WTC11 (cell line): ENCODE data around the gene GGNBP2. TPM values are rescaled to one million over a fixed set of nuclear protein-coding genes. Genes with fewer than 3 reads are reported as not detected.
A peak's percentile ranks its signal among the peaks of the same experiment; 100 is the strongest.

Source experiments
- ATAC-seq: fragments of 200-7000 bp; cut with Tn5 transposase; 2 replicates; pipeline ENCODE4 v1.10.0; 2021; ENCODE audit warnings: mild to moderate bottlenecking, moderate library complexity
- CTCF ChIA-PET: fragments of 300-600 bp; sonication (Branson Sonifier 250); formaldehyde crosslinking; loops from one replicate; lab custom pipeline; 2021; ENCODE audit warnings: antibody characterized with exemption; lab: Charles Lee
- POLR2A ChIA-PET: fragments of 350-600 bp; sonication (Branson Sonifier 250); formaldehyde crosslinking; loops from one replicate; lab custom pipeline; 2021; ENCODE audit warnings: antibody characterized with exemption; lab: Charles Lee
- DNase-seq: peaks from one replicate; pipeline ENCODE4 v3.0.0; 2021; ENCODE audit warnings: low spot score
- H3K27ac Mint-ChIP-seq: 2 replicates; pipeline ENCODE4 v1.8.0; 2021; ENCODE audit warnings: mixed read lengths
- H3K27me3 Mint-ChIP-seq: 2 replicates; pipeline ENCODE4 v1.8.0; 2021; ENCODE audit warnings: low read depth, mild to moderate bottlenecking, moderate library complexity, mixed read lengths
- H3K36me3 Mint-ChIP-seq: 2 replicates; pipeline ENCODE4 v1.8.0; 2021; ENCODE audit warnings: mixed read lengths
- H3K4me1 Mint-ChIP-seq: 2 replicates; pipeline ENCODE4 v1.8.0; 2022; ENCODE audit warnings: mixed read lengths
- H3K4me3 Mint-ChIP-seq: 2 replicates; pipeline ENCODE4 v1.8.0; 2021; ENCODE audit warnings: mild to moderate bottlenecking, moderate library complexity, mixed read lengths
- H3K9me3 Mint-ChIP-seq: 2 replicates; pipeline ENCODE4 v1.8.0; 2021; ENCODE audit warnings: mixed read lengths
- ATF3 ChIP-seq: sonication (generic); formaldehyde crosslinking; conservative IDR thresholded peaks from 2 replicates; pipeline ENCODE4 v1.8.1; 2022; ENCODE audit warnings: mild to moderate bottlenecking, missing genetic modification reagents
- CTCF ChIP-seq: fragments of 200-600 bp; IDR thresholded peaks from 2 replicates; pipeline ENCODE4 v1.8.0; 2022; ENCODE audit warnings: antibody characterized with exemption
- E2F5 ChIP-seq: sonication (generic); formaldehyde crosslinking; IDR thresholded peaks from 2 replicates; pipeline ENCODE4 v1.8.1; 2022; ENCODE audit warnings: mild to moderate bottlenecking, moderate library complexity, missing genetic modification reagents
- ERG ChIP-seq: fragments of 250-450 bp; sonication (Bioruptor Pico); IDR thresholded peaks from 2 replicates; pipeline ENCODE4 v1.8.0; 2021; ENCODE audit warnings: mild to moderate bottlenecking
- ETV6 ChIP-seq: sonication (generic); formaldehyde crosslinking; IDR thresholded peaks from 2 replicates; pipeline ENCODE4 v1.8.1; 2022; ENCODE audit warnings: mild to moderate bottlenecking, missing genetic modification reagents
- HMGXB4 ChIP-seq: sonication (generic); formaldehyde crosslinking; IDR thresholded peaks from 2 replicates; pipeline ENCODE4 v1.8.1; 2023; ENCODE audit warnings: mild to moderate bottlenecking, moderate library complexity, missing genetic modification reagents
- JAZF1 ChIP-seq: fragments of 250-450 bp; sonication (Bioruptor Pico); IDR thresholded peaks from 2 replicates; pipeline ENCODE4 v1.9.0; 2021; ENCODE audit warnings: moderate library complexity, mild to moderate bottlenecking, inconsistent platforms
- MXD4 ChIP-seq: fragments of 250-450 bp; sonication (Bioruptor Pico); IDR thresholded peaks from 2 replicates; pipeline ENCODE4 v1.8.0; 2021; ENCODE audit warnings: mild to moderate bottlenecking, moderate library complexity, borderline replicate concordance
- NR1H2 ChIP-seq: sonication (generic); formaldehyde crosslinking; IDR thresholded peaks from 2 replicates; pipeline ENCODE4 v1.9.0; 2021; ENCODE audit warnings: mild to moderate bottlenecking, moderate library complexity, missing genetic modification reagents
- ZBTB43 ChIP-seq: sonication (generic); formaldehyde crosslinking; IDR thresholded peaks from 2 replicates; pipeline ENCODE4 v1.8.1; 2023; ENCODE audit warnings: mild to moderate bottlenecking, missing genetic modification reagents
- total RNA-seq: library from RNA; stranded (reverse); gene quantifications from 3 replicates; pipeline ENCODE4 v1.2.3, GENCODE V29; 2021
- TF ChIP-seq, protein P1 (sequence below): sonication (generic); formaldehyde crosslinking; conservative IDR thresholded peaks from 2 replicates; pipeline ENCODE4 v1.8.1; 2023; ENCODE audit warnings: mild to moderate bottlenecking, low read depth, missing genetic modification reagents, moderate library complexity
- TF ChIP-seq, protein P2 (sequence below): fragments of 250-450 bp; sonication (Bioruptor Pico); IDR thresholded peaks from 2 replicates; pipeline ENCODE4 v1.9.0; 2021; ENCODE audit warnings: mild to moderate bottlenecking
- TF ChIP-seq, protein P3 (sequence below): sonication (generic); formaldehyde crosslinking; IDR thresholded peaks from 2 replicates; pipeline ENCODE4 v1.8.0; 2022; ENCODE audit warnings: mild to moderate bottlenecking, missing genetic modification reagents
- TF ChIP-seq, protein P4 (sequence below): fragments of 250-450 bp; sonication (Bioruptor Pico); IDR thresholded peaks from 2 replicates; pipeline ENCODE4 v1.9.0; 2021; ENCODE audit warnings: mild to moderate bottlenecking, borderline replicate concordance

The GGNBP2 gene
- total RNA-seq, 1 experiment from 2014 or later, result 49.6 TPM

DNA sequence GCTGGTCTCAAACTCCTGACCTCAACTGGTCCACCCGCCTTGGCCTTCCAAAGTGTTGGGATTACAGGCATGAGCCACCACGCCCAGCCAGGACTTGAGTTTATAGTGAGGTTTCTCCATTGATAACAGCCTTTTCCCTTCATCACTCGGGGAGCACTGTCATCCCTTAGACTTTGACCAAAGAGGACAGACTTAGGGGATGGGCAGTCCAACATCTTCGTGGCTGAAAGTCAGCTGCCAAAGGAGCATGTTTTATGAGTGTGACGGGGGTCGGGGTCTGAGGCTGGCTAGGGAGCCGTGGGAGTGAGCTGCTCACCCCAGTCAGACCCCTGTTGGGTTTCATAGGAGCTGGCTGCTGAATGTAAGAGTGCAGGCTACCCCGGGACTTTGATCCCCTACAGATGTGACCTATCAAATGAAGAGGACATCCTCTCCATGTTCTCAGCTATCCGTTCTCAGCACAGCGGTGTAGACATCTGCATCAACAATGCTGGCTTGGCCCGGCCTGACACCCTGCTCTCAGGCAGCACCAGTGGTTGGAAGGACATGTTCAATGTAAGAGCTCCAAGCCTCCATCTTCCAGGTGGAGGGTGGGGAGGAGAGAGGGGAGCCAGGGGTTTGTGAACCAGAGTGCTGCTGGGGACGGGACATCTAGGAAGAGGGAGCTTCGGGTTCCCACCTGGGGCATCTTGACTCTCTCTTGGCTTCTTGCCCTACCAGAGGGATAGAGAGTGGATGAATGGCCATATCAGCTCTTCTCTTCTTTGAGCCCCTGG, 50.1 kb downstream of the GGNBP2 start:
- Mint-ChIP-seq H3K4me3 (no peak overlapping the region), H3K4me1 (peaks cover 28% of the 10 kb centered on the region), H3K36me3 (peaks cover 11% of the 10 kb centered on the region), H3K27me3 (no peaks in the 10 kb centered on the region), H3K9me3 (no peaks in the 10 kb centered on the region), H3K27ac (peak overlapping the region; percentile 78; the same call in 1 of the 2 replicates)
- no peak for DNase-seq
- TF ChIP-seq, protein P1, sequence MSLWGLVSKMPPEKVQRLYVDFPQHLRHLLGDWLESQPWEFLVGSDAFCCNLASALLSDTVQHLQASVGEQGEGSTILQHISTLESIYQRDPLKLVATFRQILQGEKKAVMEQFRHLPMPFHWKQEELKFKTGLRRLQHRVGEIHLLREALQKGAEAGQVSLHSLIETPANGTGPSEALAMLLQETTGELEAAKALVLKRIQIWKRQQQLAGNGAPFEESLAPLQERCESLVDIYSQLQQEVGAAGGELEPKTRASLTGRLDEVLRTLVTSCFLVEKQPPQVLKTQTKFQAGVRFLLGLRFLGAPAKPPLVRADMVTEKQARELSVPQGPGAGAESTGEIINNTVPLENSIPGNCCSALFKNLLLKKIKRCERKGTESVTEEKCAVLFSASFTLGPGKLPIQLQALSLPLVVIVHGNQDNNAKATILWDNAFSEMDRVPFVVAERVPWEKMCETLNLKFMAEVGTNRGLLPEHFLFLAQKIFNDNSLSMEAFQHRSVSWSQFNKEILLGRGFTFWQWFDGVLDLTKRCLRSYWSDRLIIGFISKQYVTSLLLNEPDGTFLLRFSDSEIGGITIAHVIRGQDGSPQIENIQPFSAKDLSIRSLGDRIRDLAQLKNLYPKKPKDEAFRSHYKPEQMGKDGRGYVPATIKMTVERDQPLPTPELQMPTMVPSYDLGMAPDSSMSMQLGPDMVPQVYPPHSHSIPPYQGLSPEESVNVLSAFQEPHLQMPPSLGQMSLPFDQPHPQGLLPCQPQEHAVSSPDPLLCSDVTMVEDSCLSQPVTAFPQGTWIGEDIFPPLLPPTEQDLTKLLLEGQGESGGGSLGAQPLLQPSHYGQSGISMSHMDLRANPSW, result no peak
- TF ChIP-seq CTCF (no peak), HMGXB4 (no peak), NR1H2 (CRISPR knock-in tag) (no peak), ETV6 (CRISPR knock-in tag) (no peak), JAZF1 (no peak), ZBTB43 (CRISPR knock-in tag) (no peak), MXD4 (no peak), ATF3 (CRISPR knock-in tag) (no peak), ERG (CRISPR knock-in tag) (no peak), E2F5 (CRISPR knock-in tag) (no peak)
- TF ChIP-seq, protein P2, sequence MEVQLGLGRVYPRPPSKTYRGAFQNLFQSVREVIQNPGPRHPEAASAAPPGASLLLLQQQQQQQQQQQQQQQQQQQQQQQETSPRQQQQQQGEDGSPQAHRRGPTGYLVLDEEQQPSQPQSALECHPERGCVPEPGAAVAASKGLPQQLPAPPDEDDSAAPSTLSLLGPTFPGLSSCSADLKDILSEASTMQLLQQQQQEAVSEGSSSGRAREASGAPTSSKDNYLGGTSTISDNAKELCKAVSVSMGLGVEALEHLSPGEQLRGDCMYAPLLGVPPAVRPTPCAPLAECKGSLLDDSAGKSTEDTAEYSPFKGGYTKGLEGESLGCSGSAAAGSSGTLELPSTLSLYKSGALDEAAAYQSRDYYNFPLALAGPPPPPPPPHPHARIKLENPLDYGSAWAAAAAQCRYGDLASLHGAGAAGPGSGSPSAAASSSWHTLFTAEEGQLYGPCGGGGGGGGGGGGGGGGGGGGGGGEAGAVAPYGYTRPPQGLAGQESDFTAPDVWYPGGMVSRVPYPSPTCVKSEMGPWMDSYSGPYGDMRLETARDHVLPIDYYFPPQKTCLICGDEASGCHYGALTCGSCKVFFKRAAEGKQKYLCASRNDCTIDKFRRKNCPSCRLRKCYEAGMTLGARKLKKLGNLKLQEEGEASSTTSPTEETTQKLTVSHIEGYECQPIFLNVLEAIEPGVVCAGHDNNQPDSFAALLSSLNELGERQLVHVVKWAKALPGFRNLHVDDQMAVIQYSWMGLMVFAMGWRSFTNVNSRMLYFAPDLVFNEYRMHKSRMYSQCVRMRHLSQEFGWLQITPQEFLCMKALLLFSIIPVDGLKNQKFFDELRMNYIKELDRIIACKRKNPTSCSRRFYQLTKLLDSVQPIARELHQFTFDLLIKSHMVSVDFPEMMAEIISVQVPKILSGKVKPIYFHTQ (CRISPR knock-in tag), result no peak
- TF ChIP-seq, protein P3, sequence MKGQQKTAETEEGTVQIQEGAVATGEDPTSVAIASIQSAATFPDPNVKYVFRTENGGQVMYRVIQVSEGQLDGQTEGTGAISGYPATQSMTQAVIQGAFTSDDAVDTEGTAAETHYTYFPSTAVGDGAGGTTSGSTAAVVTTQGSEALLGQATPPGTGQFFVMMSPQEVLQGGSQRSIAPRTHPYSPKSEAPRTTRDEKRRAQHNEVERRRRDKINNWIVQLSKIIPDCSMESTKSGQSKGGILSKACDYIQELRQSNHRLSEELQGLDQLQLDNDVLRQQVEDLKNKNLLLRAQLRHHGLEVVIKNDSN, result no peak
- TF ChIP-seq, protein P4, sequence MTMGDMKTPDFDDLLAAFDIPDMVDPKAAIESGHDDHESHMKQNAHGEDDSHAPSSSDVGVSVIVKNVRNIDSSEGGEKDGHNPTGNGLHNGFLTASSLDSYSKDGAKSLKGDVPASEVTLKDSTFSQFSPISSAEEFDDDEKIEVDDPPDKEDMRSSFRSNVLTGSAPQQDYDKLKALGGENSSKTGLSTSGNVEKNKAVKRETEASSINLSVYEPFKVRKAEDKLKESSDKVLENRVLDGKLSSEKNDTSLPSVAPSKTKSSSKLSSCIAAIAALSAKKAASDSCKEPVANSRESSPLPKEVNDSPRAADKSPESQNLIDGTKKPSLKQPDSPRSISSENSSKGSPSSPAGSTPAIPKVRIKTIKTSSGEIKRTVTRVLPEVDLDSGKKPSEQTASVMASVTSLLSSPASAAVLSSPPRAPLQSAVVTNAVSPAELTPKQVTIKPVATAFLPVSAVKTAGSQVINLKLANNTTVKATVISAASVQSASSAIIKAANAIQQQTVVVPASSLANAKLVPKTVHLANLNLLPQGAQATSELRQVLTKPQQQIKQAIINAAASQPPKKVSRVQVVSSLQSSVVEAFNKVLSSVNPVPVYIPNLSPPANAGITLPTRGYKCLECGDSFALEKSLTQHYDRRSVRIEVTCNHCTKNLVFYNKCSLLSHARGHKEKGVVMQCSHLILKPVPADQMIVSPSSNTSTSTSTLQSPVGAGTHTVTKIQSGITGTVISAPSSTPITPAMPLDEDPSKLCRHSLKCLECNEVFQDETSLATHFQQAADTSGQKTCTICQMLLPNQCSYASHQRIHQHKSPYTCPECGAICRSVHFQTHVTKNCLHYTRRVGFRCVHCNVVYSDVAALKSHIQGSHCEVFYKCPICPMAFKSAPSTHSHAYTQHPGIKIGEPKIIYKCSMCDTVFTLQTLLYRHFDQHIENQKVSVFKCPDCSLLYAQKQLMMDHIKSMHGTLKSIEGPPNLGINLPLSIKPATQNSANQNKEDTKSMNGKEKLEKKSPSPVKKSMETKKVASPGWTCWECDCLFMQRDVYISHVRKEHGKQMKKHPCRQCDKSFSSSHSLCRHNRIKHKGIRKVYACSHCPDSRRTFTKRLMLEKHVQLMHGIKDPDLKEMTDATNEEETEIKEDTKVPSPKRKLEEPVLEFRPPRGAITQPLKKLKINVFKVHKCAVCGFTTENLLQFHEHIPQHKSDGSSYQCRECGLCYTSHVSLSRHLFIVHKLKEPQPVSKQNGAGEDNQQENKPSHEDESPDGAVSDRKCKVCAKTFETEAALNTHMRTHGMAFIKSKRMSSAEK, result no peak
- ChIA-PET POLR2A (no interaction called here), CTCF (no interaction called here)
- ATAC-seq, result no peak
